HEK293 (cell line): ENCODE data around the gene ZNF609.

Experiments
- CTCF ChIA-PET: fragments of 350-600 bp; formaldehyde crosslinking; extraction: SDS; loops from one replicate; lab custom pipeline; 2021; ENCODE audit warnings: antibody characterized with exemption; lab: Yijun Ruan, JAX
- POLR2A ChIA-PET: fragments of 300-600 bp; formaldehyde crosslinking; extraction: SDS; loops from one replicate; lab custom pipeline; 2020; ENCODE audit warnings: antibody characterized with exemption, inconsistent platforms; lab: Yijun Ruan, JAX
- H3K27ac ChIP-seq: fragments of 200-500 bp; sonication (Bioruptor generic); 2 replicates; pipeline ENCODE4 v1.5.1; 2014; ENCODE audit warnings: low read depth, low read length, control low read depth, inconsistent platforms; ENCODE audit errors: extremely low read depth
- H3K36me3 ChIP-seq, 2 experiments: fragments of 200-500 bp in 1 of 2; sonication (Bioruptor generic) in 1 of 2; 1 replicate in 1 of 2; 2 replicates in 1 of 2; pipeline ENCODE4 v1.5.1; 2014 to 2017; ENCODE audit warnings: inconsistent platforms in 2 of 2, low read length in 2 of 2; ENCODE audit not compliant: control insufficient read depth in 2 of 2, insufficient read depth in 1 of 2
- H3K4me1 ChIP-seq: fragments of 200-500 bp; sonication (Bioruptor generic); 2 replicates; pipeline ENCODE4 v1.5.1; 2014; ENCODE audit warnings: mild to moderate bottlenecking, low read length, inconsistent platforms; ENCODE audit not compliant: control insufficient read depth, insufficient read depth
- H3K4me3 ChIP-seq: 2 replicates; pipeline ENCODE4 v1.5.1; 2011; ENCODE audit warnings: low read depth, mild to moderate bottlenecking, control low read depth, low read length, moderate library complexity
- H3K9me3 ChIP-seq: fragments of 200-500 bp; sonication (Bioruptor generic); 2 replicates; pipeline ENCODE4 v1.5.1; 2014; ENCODE audit warnings: low read depth, low read length, inconsistent platforms; ENCODE audit not compliant: control insufficient read depth, insufficient read depth
- KLF7 ChIP-seq: fragments of 450-650 bp; formaldehyde crosslinking; IDR thresholded peaks from 2 replicates; pipeline ENCODE4 v1.5.1; 2016; ENCODE audit warnings: missing biosample characterization, missing genetic modification characterization, borderline replicate concordance
- OSR2 ChIP-seq: fragments of 450-650 bp; formaldehyde crosslinking; IDR thresholded peaks from 2 replicates; pipeline ENCODE4 v1.5.1; 2016; ENCODE audit warnings: missing biosample characterization, missing genetic modification characterization
- SALL2 ChIP-seq: fragments of 450-650 bp; formaldehyde crosslinking; IDR thresholded peaks from 2 replicates; pipeline ENCODE4 v1.5.0; 2017; ENCODE audit warnings: missing biosample characterization, mild to moderate bottlenecking, missing genetic modification characterization, borderline replicate concordance
- YY2 ChIP-seq: fragments of 450-650 bp; formaldehyde crosslinking; IDR thresholded peaks from 2 replicates; pipeline ENCODE4 v1.5.1; 2016; ENCODE audit warnings: missing biosample characterization, missing genetic modification characterization
- ZBTB17 ChIP-seq: fragments of 450-650 bp; formaldehyde crosslinking; IDR thresholded peaks from 2 replicates; pipeline ENCODE4 v1.5.1; 2016; ENCODE audit warnings: missing biosample characterization, missing genetic modification characterization
- ZNF146 ChIP-seq: fragments of 450-650 bp; formaldehyde crosslinking; IDR thresholded peaks from 2 replicates; pipeline ENCODE4 v1.5.1; 2016; ENCODE audit warnings: missing biosample characterization, missing genetic modification characterization
- ZNF16 ChIP-seq: fragments of 450-650 bp; formaldehyde crosslinking; IDR thresholded peaks from 2 replicates; pipeline ENCODE4 v1.5.1; 2016; ENCODE audit warnings: low read depth, missing biosample characterization, missing genetic modification characterization
- ZNF2 ChIP-seq: fragments of 450-650 bp; formaldehyde crosslinking; IDR thresholded peaks from 2 replicates; pipeline ENCODE4 v1.5.1; 2016; ENCODE audit warnings: missing biosample characterization, missing genetic modification characterization
- ZNF23 ChIP-seq: fragments of 450-650 bp; formaldehyde crosslinking; IDR thresholded peaks from 2 replicates; pipeline ENCODE4 v1.5.1; 2016; ENCODE audit warnings: missing biosample characterization, missing genetic modification characterization, borderline replicate concordance
- ZNF239 ChIP-seq: fragments of 450-650 bp; formaldehyde crosslinking; IDR thresholded peaks from 2 replicates; pipeline ENCODE4 v1.5.1; 2016; ENCODE audit warnings: missing biosample characterization, missing genetic modification characterization
- ZNF24 ChIP-seq: fragments of 450-650 bp; formaldehyde crosslinking; IDR thresholded peaks from 2 replicates; pipeline ENCODE4 v1.5.1; 2016; ENCODE audit warnings: missing biosample characterization, missing genetic modification characterization
- ZNF266 ChIP-seq: fragments of 450-650 bp; formaldehyde crosslinking; IDR thresholded peaks from 2 replicates; pipeline ENCODE4 v1.5.1; 2016; ENCODE audit warnings: missing biosample characterization, missing genetic modification characterization, low read depth
- ZNF280C ChIP-seq: fragments of 450-650 bp; formaldehyde crosslinking; IDR thresholded peaks from 2 replicates; pipeline ENCODE4 v1.5.1; 2016; ENCODE audit warnings: missing biosample characterization, missing genetic modification characterization
- ZNF292 ChIP-seq: fragments of 450-650 bp; formaldehyde crosslinking; IDR thresholded peaks from 2 replicates; pipeline ENCODE4 v1.5.1; 2016; ENCODE audit warnings: low read depth, missing biosample characterization, missing genetic modification characterization, borderline replicate concordance
- ZNF394 ChIP-seq: fragments of 450-650 bp; formaldehyde crosslinking; IDR thresholded peaks from 2 replicates; pipeline ENCODE4 v1.5.1; 2016; ENCODE audit warnings: missing biosample characterization, missing genetic modification characterization, mild to moderate bottlenecking, moderate library complexity, borderline replicate concordance
- ZNF514 ChIP-seq: fragments of 450-650 bp; formaldehyde crosslinking; IDR thresholded peaks from 2 replicates; pipeline ENCODE4 v1.5.1; 2016; ENCODE audit warnings: missing biosample characterization, missing genetic modification characterization
- ZNF521 ChIP-seq: fragments of 450-650 bp; formaldehyde crosslinking; IDR thresholded peaks from 2 replicates; pipeline ENCODE4 v1.5.1; 2017; ENCODE audit warnings: missing biosample characterization, mild to moderate bottlenecking, missing genetic modification characterization
- ZNF658 ChIP-seq: fragments of 450-650 bp; formaldehyde crosslinking; IDR thresholded peaks from 2 replicates; pipeline ENCODE4; 2016; ENCODE audit warnings: missing biosample characterization, missing genetic modification characterization
- TF ChIP-seq, protein P1 (sequence below): fragments of 450-650 bp; formaldehyde crosslinking; IDR thresholded peaks from 2 replicates; pipeline ENCODE4 v1.5.1; 2017; ENCODE audit warnings: missing biosample characterization, missing genetic modification characterization
- TF ChIP-seq, protein P2 (sequence below): fragments of 450-650 bp; formaldehyde crosslinking; IDR thresholded peaks from 2 replicates; pipeline ENCODE4 v1.5.1; 2016; ENCODE audit warnings: missing biosample characterization, missing genetic modification characterization, low read depth

The ZNF609 gene

GRCh38 chr15:64713592-64713991, 253.2 kb downstream of the ZNF609 start:
- CTCF ChIA-PET, result no interaction called here
- no peaks in the 10 kb centered on the region for H3K4me1 ChIP-seq
- no peak for TF ChIP-seq ZNF394 (tag by site-specific recombination)
- TF ChIP-seq, protein P1, sequence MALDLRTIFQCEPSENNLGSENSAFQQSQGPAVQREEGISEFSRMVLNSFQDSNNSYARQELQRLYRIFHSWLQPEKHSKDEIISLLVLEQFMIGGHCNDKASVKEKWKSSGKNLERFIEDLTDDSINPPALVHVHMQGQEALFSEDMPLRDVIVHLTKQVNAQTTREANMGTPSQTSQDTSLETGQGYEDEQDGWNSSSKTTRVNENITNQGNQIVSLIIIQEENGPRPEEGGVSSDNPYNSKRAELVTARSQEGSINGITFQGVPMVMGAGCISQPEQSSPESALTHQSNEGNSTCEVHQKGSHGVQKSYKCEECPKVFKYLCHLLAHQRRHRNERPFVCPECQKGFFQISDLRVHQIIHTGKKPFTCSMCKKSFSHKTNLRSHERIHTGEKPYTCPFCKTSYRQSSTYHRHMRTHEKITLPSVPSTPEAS (tag by site-specific recombination), result peak; percentile 48; the same call in 1 of the 2 replicates
- H3K27ac ChIP-seq, result no peak overlapping the region
- H3K36me3 ChIP-seq, result no peaks in the 10 kb centered on the region
- no peaks in the 10 kb centered on the region for H3K9me3 ChIP-seq
- no peak overlapping the region for H3K4me3 ChIP-seq
- POLR2A ChIA-PET, result no interaction called here

DNA sequence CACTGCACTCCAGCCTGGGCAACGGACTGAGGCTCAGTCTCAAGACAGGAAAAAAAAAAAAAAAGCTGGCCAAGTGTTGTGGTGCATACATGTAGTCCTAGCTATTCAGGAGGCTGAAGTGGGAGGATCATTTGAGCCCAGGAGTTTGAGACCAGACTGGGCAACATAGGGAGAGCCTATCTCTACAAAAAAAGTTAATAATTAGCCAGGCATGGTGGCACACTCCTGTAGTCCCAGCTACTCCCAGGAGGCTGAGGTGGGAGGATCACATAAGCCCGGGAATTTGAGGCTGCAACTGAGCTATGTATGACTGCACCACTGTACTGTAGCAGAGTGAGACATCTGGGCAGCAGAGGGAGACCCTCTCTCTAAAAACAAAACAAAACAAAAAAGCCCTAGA, 256.1 kb downstream of the ZNF609 start:
- TF ChIP-seq ZNF266 (tag by site-specific recombination) (no peak), YY2 (tag by site-specific recombination) (no peak), ZNF239 (no peak)
- ChIA-PET CTCF (interaction anchor here (0.7 to 2.7 kb wide), 3 partner anchors 11 to 67 kb away, joined by 3 to 18 read pairs (median 5); no protein-coding TSS in a partner anchor), POLR2A (no interaction called here)
- Histone ChIP-seq H3K27ac (no peak overlapping the region), H3K4me1 (no peaks in the 10 kb centered on the region), H3K4me3 (no peak overlapping the region), H3K36me3 (no peaks in the 10 kb centered on the region), H3K9me3 (no peaks in the 10 kb centered on the region)

DNA sequence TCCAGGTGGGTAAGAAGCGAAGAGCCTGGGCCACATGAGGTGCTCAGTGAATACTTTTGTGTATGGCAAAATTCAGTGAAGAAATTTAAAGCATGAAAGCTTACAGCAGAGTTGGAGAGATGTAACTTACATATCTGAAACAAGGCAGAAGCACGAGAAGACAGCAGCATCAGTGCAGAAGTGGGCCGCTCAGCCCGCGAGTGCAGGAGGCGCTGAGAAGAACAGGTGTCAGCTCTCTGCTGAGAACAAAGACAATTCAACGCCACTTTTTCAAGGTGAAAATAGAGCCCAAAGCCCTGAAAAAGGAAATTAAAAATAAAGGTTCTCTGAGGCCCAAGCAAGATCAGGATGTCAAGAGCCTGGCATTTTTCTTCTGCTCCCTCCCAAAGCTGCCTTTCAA, 256.8 kb downstream of the ZNF609 start:
- no peak for TF ChIP-seq ZNF514 (tag by site-specific recombination)
- no peak for TF ChIP-seq ZNF292 (tag by site-specific recombination)
- TF ChIP-seq ZNF16, result no peak
- no peak for TF ChIP-seq ZNF280C (tag by site-specific recombination)
- TF ChIP-seq SALL2 (tag by site-specific recombination), result no peak
- TF ChIP-seq ZNF146, result no peak
- Histone ChIP-seq H3K9me3 (no peaks in the 10 kb centered on the region), H3K4me3 (no peak overlapping the region), H3K36me3 (no peaks in the 10 kb centered on the region), H3K4me1 (no peaks in the 10 kb centered on the region), H3K27ac (no peak overlapping the region)
- ChIA-PET CTCF (interaction anchor here (1.6 to 2.7 kb wide), 2 partner anchors 11 to 30 kb away, joined by 5 to 18 read pairs; no protein-coding TSS in a partner anchor), POLR2A (no interaction called here)

- Histone ChIP-seq H3K36me3 (no peaks in the 10 kb centered on the region), H3K27ac (no peak overlapping the region), H3K9me3 (no peaks in the 10 kb centered on the region), H3K4me1 (no peaks in the 10 kb centered on the region), H3K4me3 (no peak overlapping the region)
- ChIA-PET CTCF (interaction anchor here (0.8 to 2.7 kb wide), 3 partner anchors 10 to 92 kb away, joined by 3 to 18 read pairs (median 5); no protein-coding TSS in a partner anchor), POLR2A (no interaction called here)
- TF ChIP-seq ZNF23 (tag by site-specific recombination) (no peak), KLF7 (tag by site-specific recombination) (no peak), OSR2 (no peak), ZNF521 (tag by site-specific recombination) (no peak), ZNF658 (tag by site-specific recombination) (no peak), ZNF24 (tag by site-specific recombination) (no peak), ZBTB17 (no peak), ZNF2 (no peak)
- TF ChIP-seq, protein P2, sequence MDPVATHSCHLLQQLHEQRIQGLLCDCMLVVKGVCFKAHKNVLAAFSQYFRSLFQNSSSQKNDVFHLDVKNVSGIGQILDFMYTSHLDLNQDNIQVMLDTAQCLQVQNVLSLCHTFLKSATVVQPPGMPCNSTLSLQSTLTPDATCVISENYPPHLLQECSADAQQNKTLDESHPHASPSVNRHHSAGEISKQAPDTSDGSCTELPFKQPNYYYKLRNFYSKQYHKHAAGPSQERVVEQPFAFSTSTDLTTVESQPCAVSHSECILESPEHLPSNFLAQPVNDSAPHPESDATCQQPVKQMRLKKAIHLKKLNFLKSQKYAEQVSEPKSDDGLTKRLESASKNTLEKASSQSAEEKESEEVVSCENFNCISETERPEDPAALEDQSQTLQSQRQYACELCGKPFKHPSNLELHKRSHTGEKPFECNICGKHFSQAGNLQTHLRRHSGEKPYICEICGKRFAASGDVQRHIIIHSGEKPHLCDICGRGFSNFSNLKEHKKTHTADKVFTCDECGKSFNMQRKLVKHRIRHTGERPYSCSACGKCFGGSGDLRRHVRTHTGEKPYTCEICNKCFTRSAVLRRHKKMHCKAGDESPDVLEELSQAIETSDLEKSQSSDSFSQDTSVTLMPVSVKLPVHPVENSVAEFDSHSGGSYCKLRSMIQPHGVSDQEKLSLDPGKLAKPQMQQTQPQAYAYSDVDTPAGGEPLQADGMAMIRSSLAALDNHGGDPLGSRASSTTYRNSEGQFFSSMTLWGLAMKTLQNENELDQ, result no peak
- TF ChIP-seq, protein P1 (tag by site-specific recombination), result no peak
These were observed 257.5 kb downstream of the ZNF609 start for GRCh38 chr15:64717735-64718495.
